K562 (cell line): Measurements from ENCODE around the gene IMMP2L. TPM values are rescaled to one million over a fixed set of nuclear protein-coding genes. Genes with fewer than 3 reads are reported as not detected.

Experiments used
- ATF3 ChIP-seq, 2 experiments: fragments of 450-650 bp in 1 of 2; sonication (generic) in 1 of 2; formaldehyde crosslinking in 1 of 2; IDR thresholded peaks in 1 of 2; conservative IDR thresholded peaks in 1 of 2; 2 replicates each; pipeline versions ENCODE4 v1.6.1 to v1.8.1; 2016 to 2023; ENCODE audit warnings: mild to moderate bottlenecking in 2 of 2, moderate library complexity in 2 of 2, inconsistent platforms in 1 of 2, missing genetic modification reagents in 1 of 2
- CHD7 ChIP-seq: fragments of 200-600 bp; sonication (generic); IDR thresholded peaks from one replicate; pipeline ENCODE4 v1.6.1; 2012; ENCODE audit warnings: mild to moderate bottlenecking, low read depth, low read length, inconsistent platforms
- E2F5 ChIP-seq: sonication (generic); formaldehyde crosslinking; IDR thresholded peaks from 2 replicates; pipeline ENCODE4 v1.8.0; 2022; ENCODE audit warnings: mild to moderate bottlenecking, missing genetic modification reagents
- GABPB1 ChIP-seq: sonication (generic); formaldehyde crosslinking; IDR thresholded peaks from 2 replicates; pipeline ENCODE4 v1.8.0; 2022; ENCODE audit warnings: mild to moderate bottlenecking, missing genetic modification reagents
- HDAC3 ChIP-seq: fragments of 450-650 bp; IDR thresholded peaks from 2 replicates; pipeline ENCODE4 v1.6.1; 2018; ENCODE audit warnings: borderline replicate concordance, mild to moderate bottlenecking, moderate library complexity; ENCODE audit not compliant: partially characterized antibody
- HNRNPK ChIP-seq: fragments of 200-400 bp; formaldehyde crosslinking; IDR thresholded peaks from one replicate; pipeline ENCODE4 v1.6.1; 2018; ENCODE audit warnings: mild to moderate bottlenecking, low read depth, low read length; ENCODE audit not compliant: poor library complexity, severe bottlenecking
- NR2C2 ChIP-seq, 2 experiments: fragments of 200-800 bp in 1 of 2; sonication (Bioruptor generic) in 1 of 2; sonication (generic) in 1 of 2; formaldehyde crosslinking in 1 of 2; IDR thresholded peaks; 2 replicates each; pipeline versions ENCODE4 v1.6.1 to v1.8.0; 2016 to 2022; ENCODE audit warnings: mild to moderate bottlenecking in 1 of 2, missing compliant biosample characterization in 1 of 2, missing genetic modification characterization in 1 of 2, missing genetic modification reagents in 1 of 2
- TCFL5 ChIP-seq: fragments of 250-450 bp; sonication (Bioruptor Pico); conservative IDR thresholded peaks from 2 replicates; pipeline ENCODE4 v1.6.1; 2021; ENCODE audit warnings: mild to moderate bottlenecking, moderate library complexity, matching md5 sums
- USF2 ChIP-seq: sonication (generic); formaldehyde crosslinking; IDR thresholded peaks from 2 replicates; pipeline ENCODE4 v1.5.0; 2020; ENCODE audit warnings: missing genetic modification reagents
- ZC3H8 ChIP-seq: fragments of 450-650 bp; IDR thresholded peaks from 2 replicates; pipeline ENCODE4 v1.6.1; 2017
- ZNF197 ChIP-seq: fragments of 200-800 bp; sonication (Bioruptor generic); IDR thresholded peaks from 2 replicates; pipeline ENCODE4 v1.6.1; 2016; ENCODE audit warnings: low read depth, missing genetic modification characterization, missing compliant biosample characterization
- polyA plus RNA-seq, 8 experiments: library from polyadenylated mRNA; depleted of rRNA in 4 of 8; stranded (reverse) in 5 of 8; unstranded in 3 of 8; fragments of >200 nt; fragmentation: Nextera tagmentation in 2 of 8; fragmentation: Illumina TruSeq in 1 of 8; extraction: Ambion mirVana in 2 of 8; extraction: Trizol in 1 of 8; gene quantifications; 2 replicates each; pipeline versions ENCODE4 v1.2.1 to v1.2.3, GENCODE V29; 2011 to 2014; ENCODE audit warnings: inconsistent platforms in 1 of 8, missing spikeins in 1 of 8
- total RNA-seq, 7 experiments: library from RNA; depleted of rRNA in 6 of 7; stranded (reverse); fragments of >200 nt in 6 of 7; fragmentation: Illumina TruSeq in 2 of 7; extraction: Trizol in 2 of 7; gene quantifications; 2 replicates each; pipeline versions ENCODE4 v1.2.1 to v1.2.3, GENCODE V29; 2011 to 2021; ENCODE audit warnings: low replicate concordance in 1 of 7

IMMP2L gene
- total and polyA plus RNA-seq, 9 of the 15 experiments (the other 6 are each of a cell fraction or from before 2014, with no cell fraction given) = 29.7 to 116 (median 53.0) TPM

GRCh38 chr7:111561904-111562732, at the start of gene IMMP2L (continued):
- TF ChIP-seq ATF3 (IDR thresholded peaks at IDR 0.05) (no peak), ATF3 (CRISPR knock-in tag; conservative IDR thresholded peaks at IDR 0.05) (peak; percentile 76; the same call in 1 of the 2 replicates), ZC3H8 (no peak), GABPB1 (CRISPR knock-in tag) (peak; percentile 28), USF2 (CRISPR knock-in tag) (peak; percentile 7; the same call in 1 of the 2 replicates), NR2C2 (CRISPR knock-in tag; IDR thresholded peaks at IDR 0.05) (no peak), NR2C2 (tag; IDR thresholded peaks at IDR 0.05) (no peak), E2F5 (peak; percentile 78; the same call in 1 of the 2 replicates), HNRNPK (no peak), TCFL5 (CRISPR knock-in tag) (no peak), ZNF197 (CRISPR knock-in tag) (no peak), CHD7 (no peak), HDAC3 (peak; percentile 14)
